ENCODE data around the gene GPAM. TPM values are rescaled to one million over a fixed set of nuclear protein-coding genes. Genes with fewer than 3 reads are reported as not detected.
"Not testable (repeated sequence)": the region's sequence is repeated elsewhere in the genome, so short reads cannot be mapped to it uniquely, and the experiment has no call there.

Gene GPAM
- polyA plus RNA-seq, 6 donors from 2014 or later: 1.3 to 4.3 (median 2.9) TPM; not detected in 1

- DNase-seq (no peak), ATAC-seq (ENCODE audit: low read depth in 2 of 2) (no peak)
- no peak overlapping the region for H3K27ac Mint-ChIP-seq
- peaks cover 11 to 29% (median 17%) of the 10 kb centered on the region in 3 donors for H3K27me3 Mint-ChIP-seq
- H3K4me3 Mint-ChIP-seq: no peak overlapping the region
- no peaks in the 10 kb centered on the region for H3K4me1 Mint-ChIP-seq
- H3K36me3 Mint-ChIP-seq: no peaks in the 10 kb centered on the region
- H3K9me3 Mint-ChIP-seq: peaks cover 0 to 5% (median 0%) of the 10 kb centered on the region in 7 donors
These were observed 26.1 kb upstream of the GPAM start for GRCh38 chr10:112209684-112210131.

GRCh38 chr10:112208997-112209396, 25.4 kb upstream of the GPAM start:
- no peak overlapping the region for H3K27ac Mint-ChIP-seq
- peaks cover 11 to 29% (median 17%) of the 10 kb centered on the region in 3 donors for H3K27me3 Mint-ChIP-seq
- ATAC-seq (ENCODE audit: low read depth in 2 of 2): no peak
- peaks cover 0 to 5% (median 2%) of the 10 kb centered on the region in 7 donors for H3K9me3 Mint-ChIP-seq
- no peaks in the 10 kb centered on the region for H3K36me3 Mint-ChIP-seq
- no peaks in the 10 kb centered on the region for H3K4me1 Mint-ChIP-seq
- no peak overlapping the region for H3K4me3 Mint-ChIP-seq
- DNase-seq: no peak

GRCh38 chr10:112208292-112208691, 24.7 kb upstream of the GPAM start:
- no peak for ATAC-seq (ENCODE audit: low read depth in 2 of 2)
- H3K9me3 Mint-ChIP-seq: peaks cover 0 to 5% (median 2%) of the 10 kb centered on the region in 7 donors

DNA sequence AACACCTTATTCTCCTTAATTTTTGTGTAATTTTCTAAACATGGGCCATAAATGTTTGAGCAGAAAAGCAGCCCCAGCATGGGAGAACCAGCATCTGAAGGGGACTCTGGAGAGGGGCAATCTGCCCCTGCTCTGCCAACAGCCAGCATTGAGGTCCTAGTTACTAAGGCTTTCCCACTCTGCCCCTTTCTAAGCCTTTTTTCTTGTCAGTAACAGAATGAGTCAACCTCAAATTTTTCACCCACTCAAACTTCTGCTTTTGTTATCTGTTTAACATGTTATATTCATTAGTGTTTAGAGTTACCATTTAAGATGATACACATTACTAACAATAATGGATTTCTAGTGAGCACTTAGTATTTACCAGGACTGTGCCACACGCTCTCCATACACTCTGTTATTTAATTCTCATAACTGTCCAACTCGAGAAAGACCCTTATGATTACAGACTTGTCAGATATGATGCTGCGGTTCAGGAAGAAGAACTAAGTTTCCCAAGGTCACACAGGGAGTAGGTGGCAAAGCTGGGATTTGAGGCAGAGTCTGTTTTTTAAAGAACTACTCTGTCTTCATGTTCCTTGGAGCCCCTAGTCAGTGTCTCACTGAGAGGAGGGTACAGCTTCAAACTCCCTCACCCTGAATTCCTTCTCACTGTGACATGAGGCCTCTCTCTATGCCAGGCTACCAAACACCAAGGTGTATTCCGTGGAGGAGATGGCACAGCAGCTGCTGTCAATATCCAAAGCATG, 19.9 kb upstream of the GPAM start:
- H3K36me3 Mint-ChIP-seq: no peaks in the 10 kb centered on the region
- peaks cover 0 to 31% (median 13%) of the 10 kb centered on the region in 3 donors for H3K27me3 Mint-ChIP-seq
- ATAC-seq (ENCODE audit: low read depth in 2 of 2): peak in 1 of 2 donors; percentile 30
- H3K4me1 Mint-ChIP-seq: no peaks in the 10 kb centered on the region
- DNase-seq: no peak
- peaks cover 0 to 5% (median 2%) of the 10 kb centered on the region in 7 donors for H3K9me3 Mint-ChIP-seq
- no peak overlapping the region for H3K4me3 Mint-ChIP-seq
- peak overlapping the region in 1 of 6 donors; percentile 78 for H3K27ac Mint-ChIP-seq

More at GRCh38 chr10:112208292-112208691, 24.7 kb upstream of the GPAM start:
- Mint-ChIP-seq H3K27me3 (peaks cover 11 to 26% (median 17%) of the 10 kb centered on the region in 3 donors), H3K4me3 (no peak overlapping the region), H3K4me1 (no peaks in the 10 kb centered on the region), H3K27ac (no peak overlapping the region), H3K36me3 (no peaks in the 10 kb centered on the region)
- no peak for DNase-seq

- Mint-ChIP-seq H3K4me3 (no peak overlapping the region), H3K27me3 (peaks cover 0 to 26% (median 11%) of the 10 kb centered on the region in 3 donors)
- no peak for DNase-seq
These were observed 19.1 kb upstream of the GPAM start for GRCh38 chr10:112202561-112203241.

GRCh38 chr10:112202076-112202475, 18.5 kb upstream of the GPAM start:
- H3K27ac Mint-ChIP-seq: no peak overlapping the region
- no peak overlapping the region for H3K4me3 Mint-ChIP-seq
- H3K36me3 Mint-ChIP-seq: no peaks in the 10 kb centered on the region
- peaks cover 0 to 26% (median 11%) of the 10 kb centered on the region in 3 donors for H3K27me3 Mint-ChIP-seq
- no peaks in the 10 kb centered on the region for H3K4me1 Mint-ChIP-seq
- ATAC-seq (ENCODE audit: low read depth in 2 of 2): no peak
- H3K9me3 Mint-ChIP-seq: peaks cover 0 to 5% (median 2%) of the 10 kb centered on the region in 7 donors
- DNase-seq: no peak

More at GRCh38 chr10:112202561-112203241, 19.1 kb upstream of the GPAM start:
- Mint-ChIP-seq H3K4me1 (no peaks in the 10 kb centered on the region), H3K9me3 (peaks cover 0 to 5% (median 2%) of the 10 kb centered on the region in 7 donors), H3K36me3 (no peaks in the 10 kb centered on the region), H3K27ac (no peak overlapping the region)
- no peak for ATAC-seq (ENCODE audit: low read depth in 2 of 2)

DNA sequence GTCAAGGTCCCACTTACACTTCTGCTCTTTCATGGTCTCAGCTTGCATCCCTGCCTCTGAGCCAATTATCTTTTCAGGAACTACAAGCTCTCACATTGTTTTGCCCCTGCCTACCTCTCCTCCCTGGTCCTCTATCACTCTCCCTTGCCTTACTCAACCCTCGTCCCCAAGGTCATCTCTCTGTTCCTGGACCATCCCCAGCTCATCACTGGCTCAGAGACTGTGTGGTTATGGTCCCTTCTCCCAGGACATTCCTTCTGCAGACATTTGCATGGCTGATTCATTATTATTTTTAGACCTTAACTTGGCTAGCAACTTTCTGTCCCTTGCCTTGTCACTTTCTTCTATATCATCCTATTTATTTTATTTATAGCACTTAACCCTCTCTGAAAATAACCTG, 17.8 kb upstream of the GPAM start:
- ATAC-seq (ENCODE audit: low read depth in 2 of 2): no peak
- Mint-ChIP-seq H3K36me3 (no peaks in the 10 kb centered on the region), H3K4me1 (no peaks in the 10 kb centered on the region), H3K9me3 (peaks cover 0 to 2% (median 0%) of the 10 kb centered on the region in 7 donors), H3K4me3 (no peak overlapping the region), H3K27ac (no peak overlapping the region), H3K27me3 (peaks cover 0 to 26% (median 11%) of the 10 kb centered on the region in 3 donors)
- no peak for DNase-seq

GRCh38 chr10:112200259-112200658, 16.7 kb upstream of the GPAM start:
- not testable (repeated sequence) for H3K36me3 Mint-ChIP-seq; ATAC-seq (ENCODE audit: low read depth in 2 of 2); H3K4me3 Mint-ChIP-seq; DNase-seq; H3K27ac Mint-ChIP-seq; H3K9me3 Mint-ChIP-seq; H3K4me1 Mint-ChIP-seq
- peaks cover 4 to 26% (median 11%) of the 10 kb centered on the region in 3 donors for H3K27me3 Mint-ChIP-seq

DNA sequence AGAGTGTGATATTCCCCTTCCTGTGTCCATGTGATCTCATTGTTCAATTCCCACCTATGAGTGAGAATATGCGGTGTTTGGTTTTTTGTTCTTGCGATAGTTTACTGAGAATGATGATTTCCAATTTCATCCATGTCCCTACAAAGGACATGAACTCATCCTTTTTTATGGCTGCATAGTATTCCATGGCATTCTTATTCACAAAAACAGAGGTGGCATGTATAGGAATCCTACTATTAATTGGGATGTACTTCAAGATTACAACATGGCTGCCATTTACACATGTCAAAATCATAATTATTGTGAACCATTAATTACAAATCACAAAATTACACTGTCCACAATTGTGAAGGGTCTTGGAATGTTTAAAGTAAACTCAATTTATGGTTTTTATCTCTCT, 14.1 kb upstream of the GPAM start:
- not testable (repeated sequence) for H3K27ac Mint-ChIP-seq; H3K4me3 Mint-ChIP-seq; H3K36me3 Mint-ChIP-seq; H3K4me1 Mint-ChIP-seq; DNase-seq; H3K9me3 Mint-ChIP-seq; ATAC-seq (ENCODE audit: low read depth in 2 of 2)
- peaks cover 11 to 24% (median 15%) of the 10 kb centered on the region in 3 donors for H3K27me3 Mint-ChIP-seq

- Mint-ChIP-seq H3K27ac (no peak overlapping the region), H3K36me3 (no peaks in the 10 kb centered on the region), H3K4me3 (no peak overlapping the region), H3K9me3 (no peaks in the 10 kb centered on the region), H3K27me3 (peaks cover 6 to 27% (median 22%) of the 10 kb centered on the region in 3 donors), H3K4me1 (no peaks in the 10 kb centered on the region)
- ATAC-seq (ENCODE audit: low read depth in 2 of 2): no peak
- no peak for DNase-seq
These were observed 11.7 kb upstream of the GPAM start for GRCh38 chr10:112195224-112195623.

- Mint-ChIP-seq H3K27me3 (peaks cover 18 to 35% (median 20%) of the 10 kb centered on the region in 3 donors), H3K9me3 (peaks cover 0 to 3% (median 0%) of the 10 kb centered on the region in 7 donors), H3K4me3 (no peak overlapping the region), H3K4me1 (no peaks in the 10 kb centered on the region), H3K36me3 (no peaks in the 10 kb centered on the region), H3K27ac (peak overlapping the region in 1 of 6 donors; percentile 22)
- no peak for DNase-seq
- no peak for ATAC-seq (ENCODE audit: low read depth in 2 of 2)
These were observed 8.2 kb upstream of the GPAM start for GRCh38 chr10:112191791-112192190.

DNA sequence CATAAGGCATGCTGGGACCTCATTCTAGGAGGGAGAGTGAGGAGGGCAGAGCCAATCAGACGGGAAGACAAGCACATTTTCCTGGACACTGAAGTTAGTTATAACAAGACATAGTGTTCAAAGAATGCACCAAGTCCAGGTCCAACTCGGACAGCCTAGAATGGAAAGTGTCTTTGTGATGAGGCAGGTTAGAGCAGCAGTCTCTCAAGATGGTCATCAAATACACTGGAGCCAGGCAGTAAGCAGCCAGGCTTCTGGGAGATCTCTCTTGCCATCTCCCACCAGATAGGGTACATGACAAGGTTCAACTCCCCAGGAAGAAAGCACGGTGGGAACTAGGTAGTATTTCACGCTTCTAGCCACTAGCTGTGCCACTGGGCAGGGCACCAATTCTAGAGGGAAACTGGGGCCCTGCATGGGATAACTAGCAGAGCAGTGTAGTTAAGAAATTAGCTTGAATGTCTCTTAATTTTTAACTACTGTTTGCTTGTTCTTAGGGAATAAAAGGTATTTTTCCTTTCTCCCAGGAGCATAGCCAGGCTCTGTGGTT, 7.6 kb upstream of the GPAM start:
- Mint-ChIP-seq H3K9me3 (peaks cover 0 to 6% (median 0%) of the 10 kb centered on the region in 7 donors), H3K27me3 (peaks cover 18 to 35% (median 24%) of the 10 kb centered on the region in 3 donors), H3K36me3 (no peaks in the 10 kb centered on the region), H3K27ac (no peak overlapping the region), H3K4me1 (no peaks in the 10 kb centered on the region), H3K4me3 (no peak overlapping the region)
- DNase-seq (no peak), ATAC-seq (ENCODE audit: low read depth in 2 of 2) (no peak)

DNA sequence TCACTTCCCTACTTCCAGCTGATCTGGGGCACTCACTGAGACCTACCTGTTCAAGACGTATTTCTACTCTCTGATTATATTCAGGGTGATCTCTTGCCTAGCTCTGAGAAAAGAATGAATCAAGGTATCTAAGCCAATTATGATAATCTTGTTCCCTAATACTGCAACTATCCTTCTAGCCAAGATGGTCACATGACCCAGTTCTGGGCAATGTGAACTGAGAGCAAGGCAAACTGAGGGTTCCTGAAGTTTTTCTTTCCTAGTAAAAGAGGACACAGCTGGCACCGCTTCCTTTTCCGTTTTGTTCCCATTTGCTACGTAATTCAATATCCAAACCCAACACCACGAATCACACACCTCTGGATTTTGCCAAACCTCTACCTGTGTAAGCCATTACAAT, 5.9 kb upstream of the GPAM start:
- Mint-ChIP-seq H3K4me1 (peaks cover 0 to 3% (median 0%) of the 10 kb centered on the region in 3 donors), H3K9me3 (peaks cover 0 to 16% (median 8%) of the 10 kb centered on the region in 7 donors), H3K36me3 (peaks cover 5 to 7% of the 10 kb centered on the region in 2 donors), H3K4me3 (peak overlapping the region in 1 of 8 donors; percentile 44), H3K27ac (no peak overlapping the region), H3K27me3 (peaks cover 22 to 30% (median 27%) of the 10 kb centered on the region in 3 donors)
- DNase-seq: no peak
- no peak for ATAC-seq (ENCODE audit: low read depth in 2 of 2)

Data from naive B cell (primary cell).